GM19193 (cell line): ENCODE results near the gene RALGPS2.

ENCODE experiments used
- POLR2A ChIP-seq: IDR thresholded peaks from 4 replicates; pipeline ENCODE4 v1.6.1; 2011; ENCODE audit not compliant: insufficient read depth, insufficient read length; ENCODE audit errors: extremely low read depth

RALGPS2 gene

GRCh38 chr1:178867670-178868069 lies 142.6 kb downstream of the RALGPS2 start:
- TF ChIP-seq POLR2A, result no peak

- TF ChIP-seq POLR2A, result no peak
These were observed 143.7 kb downstream of the RALGPS2 start for GRCh38 chr1:178868706-178869105.

GRCh38 chr1:178869119-178869697 lies 144.2 kb downstream of the RALGPS2 start:
- no peak for TF ChIP-seq POLR2A

- TF ChIP-seq POLR2A, result no peak
These were observed 145.2 kb downstream of the RALGPS2 start for GRCh38 chr1:178870221-178870620.

- TF ChIP-seq POLR2A, result no peak
These were observed 145.9 kb downstream of the RALGPS2 start, which contains the start of gene ANGPTL1 for GRCh38 chr1:178870944-178871343. Gene ANGPTL1, minus strand, starts transcription at chr1:178871077. Its CDS starts 5,301 bp downstream, at chr1:178865776.

- TF ChIP-seq POLR2A, result no peak
These were observed 146.7 kb downstream of the RALGPS2 start for GRCh38 chr1:178871551-178872320.

GRCh38 chr1:178874966-178875365 lies 149.9 kb downstream of the RALGPS2 start:
- no peak for TF ChIP-seq POLR2A

GRCh38 chr1:178875936-178876335 lies 150.9 kb downstream of the RALGPS2 start:
- no peak for TF ChIP-seq POLR2A

GRCh38 chr1:178877896-178878295 lies 152.9 kb downstream of the RALGPS2 start:
- TF ChIP-seq POLR2A, result no peak

GRCh38 chr1:178881950-178882349 lies 156.9 kb downstream of the RALGPS2 start:
- TF ChIP-seq POLR2A, result no peak

- TF ChIP-seq POLR2A, result no peak
These were observed 160.8 kb downstream of the RALGPS2 start for GRCh38 chr1:178885869-178886268.

- no peak for TF ChIP-seq POLR2A
These were observed 161.5 kb downstream of the RALGPS2 start for GRCh38 chr1:178886551-178886950.

- no peak for TF ChIP-seq POLR2A
These were observed 170.9 kb downstream of the RALGPS2 start for GRCh38 chr1:178895928-178896327.

- TF ChIP-seq POLR2A, result no peak
These were observed 173.4 kb downstream of the RALGPS2 start for GRCh38 chr1:178898401-178898800.

- no peak for TF ChIP-seq POLR2A
These were observed 174.4 kb downstream of the RALGPS2 start for GRCh38 chr1:178899402-178899801.

GRCh38 chr1:178901482-178902125 lies 176.6 kb downstream of the RALGPS2 start:
- no peak for TF ChIP-seq POLR2A
